GM23338 (cell line): ENCODE results near the gene TICRR. TPM values are rescaled to one million over a fixed set of nuclear protein-coding genes. Genes with fewer than 3 reads are reported as not detected.

Experiments
- ATAC-seq: fragments of 200-7000 bp; cut with Tn5 transposase; 3 replicates; pipeline ENCODE4 v1.9.1; 2020
- DNase-seq: peaks from one replicate; pipeline ENCODE4 v3.0.0-alpha.2; 2015; ENCODE audit warnings: low spot score
- H2AFZ ChIP-seq: fragments of 200-600 bp; sonication (generic); 2 replicates; pipeline ENCODE4 v1.8.0; 2016; ENCODE audit warnings: antibody characterized with exemption, mild to moderate bottlenecking, moderate library complexity
- H3F3A ChIP-seq: fragments of 200-600 bp; sonication (generic); replicated peaks from 2 replicates; pipeline ENCODE4 v1.8.0; 2017; ENCODE audit warnings: antibody characterized with exemption, mixed run types, low read depth
- H3K27ac ChIP-seq: fragments of 200-600 bp; sonication (generic); 2 replicates; pipeline ENCODE4 v1.6.1; 2016; ENCODE audit warnings: low read depth
- H3K27me3 ChIP-seq: fragments of 200-600 bp; sonication (generic); 2 replicates; pipeline ENCODE4 v1.8.0; 2016; ENCODE audit warnings: mild to moderate bottlenecking, mixed run types, moderate library complexity; ENCODE audit not compliant: insufficient read depth
- H3K36me3 ChIP-seq: fragments of 200-600 bp; sonication (generic); 2 replicates; pipeline ENCODE4 v1.8.0; 2016; ENCODE audit warnings: mild to moderate bottlenecking; ENCODE audit not compliant: insufficient read depth
- H3K4me1 ChIP-seq: fragments of 200-600 bp; sonication (generic); 2 replicates; pipeline ENCODE4 v1.8.0; 2016; ENCODE audit warnings: mild to moderate bottlenecking, moderate library complexity; ENCODE audit not compliant: insufficient read depth
- H3K4me2 ChIP-seq: fragments of 200-600 bp; sonication (generic); 2 replicates; pipeline ENCODE4 v1.7.1; 2017; ENCODE audit warnings: mixed run types
- H3K4me3 ChIP-seq: fragments of 200-600 bp; sonication (generic); 2 replicates; pipeline ENCODE4 v1.6.1; 2016; ENCODE audit warnings: mixed run types
- H3K79me2 ChIP-seq: fragments of 200-600 bp; sonication (generic); replicated peaks from 2 replicates; pipeline ENCODE4 v1.8.0; 2017; ENCODE audit warnings: mild to moderate bottlenecking; ENCODE audit not compliant: insufficient read depth
- H3K9me2 ChIP-seq: fragments of 200-600 bp; sonication (generic); 2 replicates; pipeline ENCODE4 v1.8.0; 2017; ENCODE audit not compliant: insufficient read depth
- H4K20me1 ChIP-seq: fragments of 200-600 bp; sonication (generic); replicated peaks from 2 replicates; pipeline ENCODE4 v1.8.0; 2017; ENCODE audit warnings: mild to moderate bottlenecking; ENCODE audit not compliant: insufficient read depth
- H3K27ac Mint-ChIP-seq: 2 replicates; pipeline ENCODE4 v1.8.0; 2020; ENCODE audit warnings: inconsistent platforms, mild to moderate bottlenecking, moderate library complexity, mixed read lengths
- H3K27me3 Mint-ChIP-seq: 3 replicates; pipeline ENCODE4 v1.8.0; 2022; ENCODE audit warnings: low read depth, mild to moderate bottlenecking, moderate library complexity, mixed read lengths, inconsistent platforms; ENCODE audit not compliant: insufficient read depth, poor library complexity
- H3K36me3 Mint-ChIP-seq: 3 replicates; pipeline ENCODE4 v1.8.0; 2021; ENCODE audit warnings: low read depth, mild to moderate bottlenecking, inconsistent platforms, moderate library complexity, mixed read lengths
- H3K4me1 Mint-ChIP-seq: 3 replicates; pipeline ENCODE4 v1.8.0; 2020; ENCODE audit warnings: mild to moderate bottlenecking, inconsistent platforms, mixed read lengths
- H3K4me3 Mint-ChIP-seq: 3 replicates; pipeline ENCODE4 v1.8.0; 2021; ENCODE audit warnings: moderate library complexity, mild to moderate bottlenecking, inconsistent platforms, mixed read lengths
- H3K9me3 Mint-ChIP-seq: 3 replicates; pipeline ENCODE4 v1.8.0; 2020; ENCODE audit warnings: moderate library complexity, mild to moderate bottlenecking, inconsistent platforms, mixed read lengths
- CREB1 ChIP-seq: fragments of 250-450 bp; sonication (Bioruptor Pico); IDR thresholded peaks from 2 replicates; pipeline ENCODE4 v1.5.0; 2020; ENCODE audit warnings: low read depth, mild to moderate bottlenecking, moderate library complexity
- CTCF ChIP-seq, 2 experiments: fragments of 200-600 bp in 1 of 2; sonication (generic) in 1 of 2; conservative IDR thresholded peaks; 2 replicates each; pipeline versions ENCODE4 v1.5.1 to v1.6.1; 2016 to 2017; ENCODE audit warnings: antibody characterized with exemption in 2 of 2, low read depth in 2 of 2, mild to moderate bottlenecking in 2 of 2, moderate library complexity in 1 of 2
- ETS1 ChIP-seq: IDR thresholded peaks from 2 replicates; pipeline ENCODE4 v1.6.1; 2016; ENCODE audit warnings: antibody characterized with exemption
- EZH2 ChIP-seq: fragments of 200-600 bp; sonication (generic); IDR thresholded peaks from one replicate; pipeline ENCODE4 v1.8.0; 2017; ENCODE audit warnings: antibody characterized with exemption, mild to moderate bottlenecking, low read depth; ENCODE audit not compliant: unreplicated experiment
- EZH2phosphoT487 ChIP-seq: fragments of 200-600 bp; sonication (generic); IDR thresholded peaks from one replicate; pipeline ENCODE4 v1.8.1; 2018; ENCODE audit warnings: antibody characterized with exemption; ENCODE audit not compliant: unreplicated experiment
- JUNB ChIP-seq: IDR thresholded peaks from one replicate; pipeline ENCODE4 v1.6.1; 2016; ENCODE audit warnings: antibody characterized with exemption; ENCODE audit not compliant: unreplicated experiment
- NANOG ChIP-seq: IDR thresholded peaks from 2 replicates; pipeline ENCODE4 v1.6.1; 2016; ENCODE audit warnings: antibody characterized with exemption, borderline replicate concordance
- POLR2AphosphoS5 ChIP-seq: IDR thresholded peaks from 2 replicates; pipeline ENCODE4 v1.6.1; 2016; ENCODE audit warnings: antibody characterized with exemption, low read depth
- STAT1 ChIP-seq: IDR thresholded peaks from one replicate; pipeline ENCODE4 v1.6.1; 2016; ENCODE audit warnings: antibody characterized with exemption; ENCODE audit not compliant: unreplicated experiment
- ZNF114 ChIP-seq: fragments of 250-450 bp; sonication (Bioruptor Pico); IDR thresholded peaks from 2 replicates; pipeline ENCODE4 v1.5.0; 2020; ENCODE audit warnings: mild to moderate bottlenecking, moderate library complexity
- ZNF331 ChIP-seq: fragments of 250-450 bp; sonication (Bioruptor Pico); IDR thresholded peaks from 2 replicates; pipeline ENCODE4 v1.5.0; 2020; ENCODE audit warnings: low read depth, mild to moderate bottlenecking, moderate library complexity
- polyA plus RNA-seq: library from polyadenylated mRNA; unstranded; fragments of >200 nt; fragmentation: Nextera tagmentation; extraction: Ambion mirVana; gene quantifications from 2 replicates; pipeline ENCODE4 v1.2.1, GENCODE V29; 2016
- total RNA-seq: library from RNA; depleted of rRNA; stranded (reverse); fragments of >200 nt; shearing (Covaris generic); gene quantifications from 2 replicates; pipeline ENCODE4 v1.2.3, GENCODE V29; 2014
- TF ChIP-seq, protein P1 (sequence below): fragments of 250-450 bp; sonication (Bioruptor Pico); IDR thresholded peaks from 2 replicates; pipeline ENCODE4 v1.5.0; 2020; ENCODE audit warnings: mild to moderate bottlenecking, moderate library complexity

TICRR gene
- total and polyA plus RNA-seq, 2 experiments from 2014 or later: 11.2 to 42.3 TPM

- Mint-ChIP-seq H3K36me3 (no peaks in the 10 kb centered on the region), H3K9me3 (no peaks in the 10 kb centered on the region), H3K27ac (no peak overlapping the region), H3K4me3 (no peak overlapping the region), H3K27me3 (peaks cover 4% of the 10 kb centered on the region), H3K4me1 (peaks cover 4% of the 10 kb centered on the region; the same call in 2 of the 3 replicates)
- ATAC-seq: no peak; the same call in 2 of the 3 replicates
- Histone ChIP-seq H3K27ac (no peak overlapping the region), H3K36me3 (no peaks in the 10 kb centered on the region), H3K4me2 (no peak overlapping the region), H3K4me3 (no peak overlapping the region), H4K20me1 (no peaks in the 10 kb centered on the region), H3K9me2 (no peaks in the 10 kb centered on the region), H3K27me3 (no peaks in the 10 kb centered on the region), H3K4me1 (no peaks in the 10 kb centered on the region), H3F3A (no peaks in the 10 kb centered on the region), H2AFZ (no peak overlapping the region), H3K79me2 (no peaks in the 10 kb centered on the region)
- DNase-seq: no peak
- TF ChIP-seq ETS1 (no peak), STAT1 (no peak), ZNF114 (CRISPR knock-in tag) (no peak), EZH2 (no peak), JUNB (no peak), CREB1 (CRISPR knock-in tag) (no peak)
Observed at GRCh38 chr15:89559769-89560264, 15.5 kb upstream of the TICRR start.

- ATAC-seq: peak; percentile 29; the same call in 1 of the 3 replicates
- H3K4me1 Mint-ChIP-seq: no peaks in the 10 kb centered on the region
- no peak for TF ChIP-seq EZH2phosphoT487
- TF ChIP-seq CREB1 (CRISPR knock-in tag): no peak
- TF ChIP-seq EZH2: no peak
- no peak for TF ChIP-seq CTCF (conservative IDR thresholded peaks at IDR 0.05; ENCODE audit: low read depth in 2 of 2)
- TF ChIP-seq NANOG: no peak
- TF ChIP-seq, protein P1, sequence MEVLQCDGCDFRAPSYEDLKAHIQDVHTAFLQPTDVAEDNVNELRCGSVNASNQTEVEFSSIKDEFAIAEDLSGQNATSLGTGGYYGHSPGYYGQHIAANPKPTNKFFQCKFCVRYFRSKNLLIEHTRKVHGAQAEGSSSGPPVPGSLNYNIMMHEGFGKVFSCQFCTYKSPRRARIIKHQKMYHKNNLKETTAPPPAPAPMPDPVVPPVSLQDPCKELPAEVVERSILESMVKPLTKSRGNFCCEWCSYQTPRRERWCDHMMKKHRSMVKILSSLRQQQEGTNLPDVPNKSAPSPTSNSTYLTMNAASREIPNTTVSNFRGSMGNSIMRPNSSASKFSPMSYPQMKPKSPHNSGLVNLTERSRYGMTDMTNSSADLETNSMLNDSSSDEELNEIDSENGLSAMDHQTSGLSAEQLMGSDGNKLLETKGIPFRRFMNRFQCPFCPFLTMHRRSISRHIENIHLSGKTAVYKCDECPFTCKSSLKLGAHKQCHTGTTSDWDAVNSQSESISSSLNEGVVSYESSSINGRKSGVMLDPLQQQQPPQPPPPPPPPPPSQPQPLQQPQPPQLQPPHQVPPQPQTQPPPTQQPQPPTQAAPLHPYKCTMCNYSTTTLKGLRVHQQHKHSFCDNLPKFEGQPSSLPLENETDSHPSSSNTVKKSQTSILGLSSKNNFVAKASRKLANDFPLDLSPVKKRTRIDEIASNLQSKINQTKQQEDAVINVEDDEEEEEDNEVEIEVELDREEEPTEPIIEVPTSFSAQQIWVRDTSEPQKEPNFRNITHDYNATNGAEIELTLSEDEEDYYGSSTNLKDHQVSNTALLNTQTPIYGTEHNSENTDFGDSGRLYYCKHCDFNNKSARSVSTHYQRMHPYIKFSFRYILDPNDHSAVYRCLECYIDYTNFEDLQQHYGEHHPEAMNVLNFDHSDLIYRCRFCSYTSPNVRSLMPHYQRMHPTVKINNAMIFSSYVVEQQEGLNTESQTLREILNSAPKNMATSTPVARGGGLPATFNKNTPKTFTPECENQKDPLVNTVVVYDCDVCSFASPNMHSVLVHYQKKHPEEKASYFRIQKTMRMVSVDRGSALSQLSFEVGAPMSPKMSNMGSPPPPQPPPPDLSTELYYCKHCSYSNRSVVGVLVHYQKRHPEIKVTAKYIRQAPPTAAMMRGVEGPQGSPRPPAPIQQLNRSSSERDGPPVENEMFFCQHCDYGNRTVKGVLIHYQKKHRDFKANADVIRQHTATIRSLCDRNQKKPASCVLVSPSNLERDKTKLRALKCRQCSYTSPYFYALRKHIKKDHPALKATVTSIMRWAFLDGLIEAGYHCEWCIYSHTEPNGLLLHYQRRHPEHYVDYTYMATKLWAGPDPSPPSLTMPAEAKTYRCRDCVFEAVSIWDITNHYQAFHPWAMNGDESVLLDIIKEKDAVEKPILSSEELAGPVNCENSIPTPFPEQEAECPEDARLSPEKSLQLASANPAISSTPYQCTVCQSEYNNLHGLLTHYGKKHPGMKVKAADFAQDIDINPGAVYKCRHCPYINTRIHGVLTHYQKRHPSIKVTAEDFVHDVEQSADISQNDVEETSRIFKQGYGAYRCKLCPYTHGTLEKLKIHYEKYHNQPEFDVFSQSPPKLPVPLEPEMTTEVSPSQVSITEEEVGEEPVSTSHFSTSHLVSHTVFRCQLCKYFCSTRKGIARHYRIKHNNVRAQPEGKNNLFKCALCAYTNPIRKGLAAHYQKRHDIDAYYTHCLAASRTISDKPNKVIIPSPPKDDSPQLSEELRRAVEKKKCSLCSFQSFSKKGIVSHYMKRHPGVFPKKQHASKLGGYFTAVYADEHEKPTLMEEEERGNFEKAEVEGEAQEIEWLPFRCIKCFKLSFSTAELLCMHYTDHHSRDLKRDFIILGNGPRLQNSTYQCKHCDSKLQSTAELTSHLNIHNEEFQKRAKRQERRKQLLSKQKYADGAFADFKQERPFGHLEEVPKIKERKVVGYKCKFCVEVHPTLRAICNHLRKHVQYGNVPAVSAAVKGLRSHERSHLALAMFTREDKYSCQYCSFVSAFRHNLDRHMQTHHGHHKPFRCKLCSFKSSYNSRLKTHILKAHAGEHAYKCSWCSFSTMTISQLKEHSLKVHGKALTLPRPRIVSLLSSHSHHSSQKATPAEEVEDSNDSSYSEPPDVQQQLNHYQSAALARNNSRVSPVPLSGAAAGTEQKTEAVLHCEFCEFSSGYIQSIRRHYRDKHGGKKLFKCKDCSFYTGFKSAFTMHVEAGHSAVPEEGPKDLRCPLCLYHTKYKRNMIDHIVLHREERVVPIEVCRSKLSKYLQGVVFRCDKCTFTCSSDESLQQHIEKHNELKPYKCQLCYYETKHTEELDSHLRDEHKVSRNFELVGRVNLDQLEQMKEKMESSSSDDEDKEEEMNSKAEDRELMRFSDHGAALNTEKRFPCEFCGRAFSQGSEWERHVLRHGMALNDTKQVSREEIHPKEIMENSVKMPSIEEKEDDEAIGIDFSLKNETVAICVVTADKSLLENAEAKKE: no peak
- TF ChIP-seq STAT1: no peak
- no peak for TF ChIP-seq ZNF114 (CRISPR knock-in tag)
- no peak for TF ChIP-seq ZNF331 (CRISPR knock-in tag)
- no peak for TF ChIP-seq POLR2AphosphoS5
Observed at GRCh38 chr15:89566181-89566580, 9.1 kb upstream of the TICRR start.

More at GRCh38 chr15:89566181-89566580, 9.1 kb upstream of the TICRR start:
- H3K36me3 Mint-ChIP-seq: peaks cover 3% of the 10 kb centered on the region; the same call in 1 of the 3 replicates
- peak; percentile 28 for DNase-seq
- Histone ChIP-seq H3K4me2 (no peak overlapping the region), H3K4me3 (no peak overlapping the region), H3K36me3 (no peaks in the 10 kb centered on the region), H2AFZ (0 out of 2 replicates have a peak overlapping the region, but pooled peaks have one; percentile 76), H3K4me1 (peaks cover 4% of the 10 kb centered on the region; the same call in 1 of the 2 replicates), H3K27me3 (no peaks in the 10 kb centered on the region), H3K9me2 (no peaks in the 10 kb centered on the region), H3F3A (no peaks in the 10 kb centered on the region), H3K27ac (no peak overlapping the region), H3K79me2 (no peaks in the 10 kb centered on the region), H4K20me1 (no peaks in the 10 kb centered on the region)
- peaks cover 6% of the 10 kb centered on the region for H3K27me3 Mint-ChIP-seq
- H3K27ac Mint-ChIP-seq: no peak overlapping the region
- H3K9me3 Mint-ChIP-seq: peaks cover 12% of the 10 kb centered on the region
- no peak overlapping the region for H3K4me3 Mint-ChIP-seq
